ENCODE data around the gene MEG3. TPM values are rescaled to one million over a fixed set of nuclear protein-coding genes. Genes with fewer than 3 reads are reported as not detected.

Gene MEG3
- total RNA-seq, 4 donors from 2014 or later, result 34.1 to 265 (median 119) TPM

DNA sequence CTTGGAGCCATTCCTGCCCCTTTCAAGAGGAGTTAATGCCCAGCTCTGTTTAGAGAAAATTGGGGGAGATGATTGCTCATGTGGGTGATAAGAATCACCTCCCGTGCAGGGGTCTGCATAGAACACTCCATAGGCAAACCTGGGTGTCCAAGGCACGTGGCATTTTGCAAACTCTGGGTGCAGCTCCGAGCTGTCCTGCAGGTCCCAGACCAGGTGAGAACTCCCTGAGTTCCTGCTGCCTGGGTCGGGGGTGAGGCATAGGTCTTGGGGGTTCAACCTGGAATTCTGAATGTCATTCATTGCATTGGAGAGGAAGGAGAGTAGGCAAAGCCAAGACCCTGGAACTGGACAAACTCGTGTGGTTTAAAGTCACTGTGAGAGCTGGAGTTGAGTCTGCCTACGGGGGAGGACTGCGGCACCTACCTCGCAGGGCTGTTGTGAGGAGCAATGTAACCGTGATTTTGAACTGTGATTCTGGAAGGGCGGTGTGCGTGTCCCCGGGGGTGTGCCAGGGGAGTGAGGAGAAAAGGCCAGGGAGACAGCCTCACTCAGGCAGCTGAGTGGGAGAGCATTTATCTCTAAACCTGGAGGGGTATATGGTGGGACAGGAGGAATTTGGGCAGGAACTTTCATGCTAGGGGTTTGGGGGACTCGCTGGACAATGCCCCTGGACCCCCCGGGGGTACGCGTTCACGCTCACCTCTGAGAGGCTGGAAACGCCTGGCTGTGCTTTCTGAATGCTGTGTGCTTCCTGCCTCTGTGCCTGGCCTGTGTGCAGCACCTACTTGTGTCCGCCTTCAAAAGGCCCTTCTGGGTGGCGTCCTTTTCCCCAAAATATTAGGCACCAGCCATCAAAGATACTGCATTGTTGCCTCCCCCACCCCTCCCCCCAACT, 30.4 kb downstream of the MEG3 start:
- no peaks in the 10 kb centered on the region for H3K9me3 ChIP-seq
- intact Hi-C loops (cut with DNase I; ENCODE audit: low total_unique reads), result no loop called here
- H3K36me3 ChIP-seq, result no peaks in the 10 kb centered on the region
- DNase-seq, result no peak
- no peaks in the 10 kb centered on the region for H3K27me3 ChIP-seq
- TF ChIP-seq, protein P1, sequence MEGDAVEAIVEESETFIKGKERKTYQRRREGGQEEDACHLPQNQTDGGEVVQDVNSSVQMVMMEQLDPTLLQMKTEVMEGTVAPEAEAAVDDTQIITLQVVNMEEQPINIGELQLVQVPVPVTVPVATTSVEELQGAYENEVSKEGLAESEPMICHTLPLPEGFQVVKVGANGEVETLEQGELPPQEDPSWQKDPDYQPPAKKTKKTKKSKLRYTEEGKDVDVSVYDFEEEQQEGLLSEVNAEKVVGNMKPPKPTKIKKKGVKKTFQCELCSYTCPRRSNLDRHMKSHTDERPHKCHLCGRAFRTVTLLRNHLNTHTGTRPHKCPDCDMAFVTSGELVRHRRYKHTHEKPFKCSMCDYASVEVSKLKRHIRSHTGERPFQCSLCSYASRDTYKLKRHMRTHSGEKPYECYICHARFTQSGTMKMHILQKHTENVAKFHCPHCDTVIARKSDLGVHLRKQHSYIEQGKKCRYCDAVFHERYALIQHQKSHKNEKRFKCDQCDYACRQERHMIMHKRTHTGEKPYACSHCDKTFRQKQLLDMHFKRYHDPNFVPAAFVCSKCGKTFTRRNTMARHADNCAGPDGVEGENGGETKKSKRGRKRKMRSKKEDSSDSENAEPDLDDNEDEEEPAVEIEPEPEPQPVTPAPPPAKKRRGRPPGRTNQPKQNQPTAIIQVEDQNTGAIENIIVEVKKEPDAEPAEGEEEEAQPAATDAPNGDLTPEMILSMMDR (IDR thresholded peaks at IDR 0.05), result no peak
- no peak for TF ChIP-seq POLR2A (IDR thresholded peaks at IDR 0.05)
- no peak overlapping the region for H3K4me3 ChIP-seq
- H3K4me1 ChIP-seq, result no peaks in the 10 kb centered on the region
- no peak overlapping the region for H3K27ac ChIP-seq

DNA sequence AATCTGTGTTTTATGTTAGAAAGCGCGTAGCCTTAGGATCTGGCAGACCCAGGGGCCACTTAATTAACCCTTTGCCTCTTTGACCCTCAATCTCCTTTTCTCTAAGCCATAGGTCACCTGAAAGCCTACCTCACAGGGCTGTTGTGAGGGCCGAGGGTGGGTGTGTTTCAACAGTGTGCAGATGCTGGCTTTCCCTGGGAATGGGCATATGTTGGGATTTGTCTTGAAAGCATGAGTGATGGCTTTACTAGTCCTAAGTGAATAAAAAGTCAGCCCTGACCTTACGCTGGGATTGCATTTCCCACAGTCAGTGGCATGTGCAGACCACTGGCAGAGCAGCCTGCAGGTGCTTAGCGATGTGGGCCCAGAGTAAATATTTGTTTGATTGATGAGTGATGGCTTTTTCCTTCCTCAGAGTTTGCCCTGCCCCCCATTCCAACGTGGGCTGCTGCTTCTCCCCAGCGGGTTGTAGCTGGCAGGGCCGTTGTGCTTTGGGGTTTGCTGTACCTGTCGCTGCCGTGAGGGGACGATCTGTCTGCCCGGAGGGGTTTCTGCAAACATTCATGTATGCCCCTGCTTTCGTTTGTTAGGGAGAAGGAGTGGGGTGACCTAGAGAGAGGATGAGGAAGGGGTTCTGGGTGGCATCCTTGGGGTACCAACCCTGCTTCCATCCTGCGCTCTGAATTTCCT, 31.5 kb downstream of the MEG3 start:
- Histone ChIP-seq H3K4me1 (no peaks in the 10 kb centered on the region), H3K36me3 (no peaks in the 10 kb centered on the region), H3K9me3 (no peaks in the 10 kb centered on the region), H3K27ac (no peak overlapping the region), H3K27me3 (no peaks in the 10 kb centered on the region), H3K4me3 (no peak overlapping the region)
- TF ChIP-seq, protein P1 (IDR thresholded peaks at IDR 0.05), result no peak
- no peak for TF ChIP-seq POLR2A (IDR thresholded peaks at IDR 0.05)
- intact Hi-C loops (cut with DNase I; ENCODE audit: low total_unique reads), result no loop called here
- DNase-seq, result no peak

DNA sequence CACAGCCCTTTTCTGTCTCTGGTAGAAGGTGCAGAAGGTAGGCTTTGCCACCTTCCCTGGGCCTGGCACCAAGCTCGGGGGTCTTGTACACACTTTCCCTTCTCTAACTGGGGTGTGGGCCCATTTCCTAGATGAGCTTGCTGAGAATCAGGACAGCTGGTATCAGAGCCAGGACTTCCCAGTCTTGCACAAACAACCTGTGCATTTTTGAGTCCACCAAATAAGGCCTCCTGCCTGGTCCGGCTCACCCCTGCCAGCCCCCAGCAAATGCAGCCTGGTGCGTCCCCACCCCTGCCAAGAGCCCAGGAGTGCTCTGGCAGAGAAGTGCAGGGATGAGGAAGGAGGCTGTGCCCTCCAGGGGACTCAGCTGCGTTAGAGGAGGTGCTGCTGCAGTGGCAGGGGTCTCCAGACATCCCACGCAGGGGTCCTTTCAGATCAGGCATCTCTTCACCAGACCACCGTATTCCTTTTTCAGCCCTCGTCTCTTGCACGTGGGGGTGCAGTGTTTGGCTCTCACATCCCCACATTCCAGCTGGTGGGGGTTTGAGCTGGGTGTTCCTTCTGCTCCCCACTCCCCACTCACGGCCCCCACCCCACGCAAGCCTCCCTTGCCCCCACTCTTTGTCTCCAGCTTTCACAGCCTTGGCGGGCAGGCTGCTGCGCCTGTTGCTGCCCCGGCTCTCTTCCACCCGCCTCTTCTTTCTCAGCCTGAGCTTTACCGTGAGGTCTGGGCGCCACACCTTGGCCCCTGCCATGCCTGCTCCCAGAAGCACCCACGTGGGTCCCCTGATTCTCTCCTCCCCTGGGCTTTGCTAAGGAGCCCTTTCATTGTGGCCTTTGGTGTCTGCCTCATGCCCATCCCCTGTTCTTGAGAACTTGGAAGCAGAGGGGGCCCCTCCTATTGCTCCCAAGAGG, 32.3 kb downstream of the MEG3 start:
- no peak for TF ChIP-seq POLR2A (IDR thresholded peaks at IDR 0.05)
- TF ChIP-seq, protein P1 (IDR thresholded peaks at IDR 0.05), result no peak
- H3K36me3 ChIP-seq, result no peaks in the 10 kb centered on the region
- DNase-seq, result no peak

DNA sequence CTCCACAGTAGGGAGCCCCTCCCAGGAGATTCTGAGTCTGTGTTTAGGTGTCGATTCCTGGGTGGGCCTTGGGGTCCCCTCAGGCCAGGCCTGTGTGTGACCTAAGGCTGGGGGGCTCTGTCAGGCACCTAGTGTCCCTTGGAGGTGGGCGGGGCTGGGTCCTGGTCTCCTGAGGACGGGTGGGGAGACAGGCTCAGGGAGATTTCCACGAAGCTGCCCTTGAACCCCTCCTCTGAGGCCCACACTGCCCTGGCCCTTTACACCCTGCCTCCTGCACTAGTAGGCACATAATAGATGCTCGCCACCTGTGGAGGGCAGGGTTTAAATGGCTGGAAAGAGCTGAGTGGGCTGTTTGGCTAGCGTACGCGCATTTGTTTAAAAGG, 32.9 kb downstream of the MEG3 start:
- no peaks in the 10 kb centered on the region for H3K4me1 ChIP-seq
- no peaks in the 10 kb centered on the region for H3K36me3 ChIP-seq
- H3K4me3 ChIP-seq, result no peak overlapping the region
- no peak overlapping the region for H3K27ac ChIP-seq
- no peaks in the 10 kb centered on the region for H3K27me3 ChIP-seq
- no peaks in the 10 kb centered on the region for H3K9me3 ChIP-seq
- no peak for DNase-seq
- intact Hi-C loops (cut with DNase I; ENCODE audit: low total_unique reads), result no loop called here
- TF ChIP-seq, protein P1 (IDR thresholded peaks at IDR 0.05), result no peak
- TF ChIP-seq POLR2A (IDR thresholded peaks at IDR 0.05), result no peak

More for the DNA sequence above, 32.3 kb downstream of the MEG3 start:
- Histone ChIP-seq H3K4me3 (no peak overlapping the region), H3K27me3 (no peaks in the 10 kb centered on the region), H3K27ac (no peak overlapping the region), H3K9me3 (no peaks in the 10 kb centered on the region), H3K4me1 (no peaks in the 10 kb centered on the region)
- intact Hi-C loops (cut with DNase I; ENCODE audit: low total_unique reads), result no loop called here
